Suprapubic skin (tissue), 3 donors: ENCODE results near the gene HRNR.

ENCODE experiments used
- POLR2AphosphoS5 ChIP-seq, 3 donors: sonication (generic); formaldehyde crosslinking; IDR thresholded peaks; one replicate each; pipeline ENCODE4 v1.6.1; 2017; ENCODE audit warnings: antibody characterized with exemption in 3 of 3
- TF ChIP-seq, protein P1 (sequence below), 2 donors: fragments of 200-600 bp in 1 of 2; fragments of 450-650 bp in 1 of 2; sonication (generic) in 1 of 2; IDR thresholded peaks; one replicate each; pipeline ENCODE4 v1.5.1; 2016 to 2019; ENCODE audit warnings: antibody characterized with exemption in 2 of 2, mild to moderate bottlenecking in 1 of 2, moderate library complexity in 1 of 2

DNA sequence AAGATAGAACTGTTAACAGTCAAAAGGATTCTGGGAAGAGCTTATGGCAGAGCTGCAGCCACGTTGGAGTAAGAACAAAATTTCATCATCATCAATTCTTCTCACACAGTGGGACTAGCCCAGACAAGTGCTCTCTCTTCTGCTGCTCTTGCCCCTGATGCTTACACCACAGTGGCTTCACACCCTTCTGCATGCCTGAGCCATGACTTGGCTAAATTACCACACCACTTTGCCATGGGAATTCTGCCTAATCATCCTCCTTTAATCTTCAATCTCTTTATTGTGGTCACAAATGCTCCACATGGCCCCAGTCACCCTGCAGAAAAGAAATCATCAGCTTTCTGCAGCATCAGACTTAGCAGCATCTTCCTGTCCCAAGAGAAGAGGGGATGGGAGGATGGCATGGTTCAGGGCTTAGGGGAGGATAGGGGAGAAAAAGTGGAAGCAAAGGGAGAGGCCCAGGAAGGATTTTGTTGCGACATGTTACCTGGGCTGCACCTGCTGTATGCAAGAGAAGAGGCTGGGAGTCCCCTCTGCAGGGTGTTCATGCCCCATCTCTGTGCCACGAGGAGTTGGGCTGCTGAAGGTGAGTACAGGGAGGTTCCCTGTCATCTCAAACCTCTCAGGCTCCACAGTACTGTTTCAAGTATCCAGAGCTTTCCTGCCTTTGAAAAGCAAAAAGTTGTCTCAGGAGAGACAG, 56.0 kb downstream of the HRNR start:
- TF ChIP-seq POLR2AphosphoS5 (IDR thresholded peaks at IDR 0.05): peak; percentile 40 to 72 (median 67)
- TF ChIP-seq, protein P1, sequence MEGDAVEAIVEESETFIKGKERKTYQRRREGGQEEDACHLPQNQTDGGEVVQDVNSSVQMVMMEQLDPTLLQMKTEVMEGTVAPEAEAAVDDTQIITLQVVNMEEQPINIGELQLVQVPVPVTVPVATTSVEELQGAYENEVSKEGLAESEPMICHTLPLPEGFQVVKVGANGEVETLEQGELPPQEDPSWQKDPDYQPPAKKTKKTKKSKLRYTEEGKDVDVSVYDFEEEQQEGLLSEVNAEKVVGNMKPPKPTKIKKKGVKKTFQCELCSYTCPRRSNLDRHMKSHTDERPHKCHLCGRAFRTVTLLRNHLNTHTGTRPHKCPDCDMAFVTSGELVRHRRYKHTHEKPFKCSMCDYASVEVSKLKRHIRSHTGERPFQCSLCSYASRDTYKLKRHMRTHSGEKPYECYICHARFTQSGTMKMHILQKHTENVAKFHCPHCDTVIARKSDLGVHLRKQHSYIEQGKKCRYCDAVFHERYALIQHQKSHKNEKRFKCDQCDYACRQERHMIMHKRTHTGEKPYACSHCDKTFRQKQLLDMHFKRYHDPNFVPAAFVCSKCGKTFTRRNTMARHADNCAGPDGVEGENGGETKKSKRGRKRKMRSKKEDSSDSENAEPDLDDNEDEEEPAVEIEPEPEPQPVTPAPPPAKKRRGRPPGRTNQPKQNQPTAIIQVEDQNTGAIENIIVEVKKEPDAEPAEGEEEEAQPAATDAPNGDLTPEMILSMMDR (IDR thresholded peaks at IDR 0.05): no peak
